K562 (cell line): ENCODE data around the gene DYRK1A. TPM values are rescaled to one million over a fixed set of nuclear protein-coding genes. Genes with fewer than 3 reads are reported as not detected.

Experiments
- ARID1B ChIP-seq: fragments of 450-650 bp; IDR thresholded peaks from 2 replicates; pipeline ENCODE4 v1.6.1; 2016; ENCODE audit warnings: antibody characterized with exemption, mild to moderate bottlenecking, inconsistent platforms
- FOSL1 ChIP-seq: fragments of 200-800 bp; sonication (Bioruptor generic); conservative IDR thresholded peaks from 2 replicates; pipeline ENCODE4 v1.6.1; 2016; ENCODE audit warnings: missing genetic modification characterization, missing compliant biosample characterization
- FOXA3 ChIP-seq, 2 experiments: fragments of 450-650 bp in 1 of 2; sonication (generic) in 1 of 2; formaldehyde crosslinking; IDR thresholded peaks in 1 of 2; conservative IDR thresholded peaks in 1 of 2; 2 replicates each; pipeline versions ENCODE4 v1.4.0 to v1.8.0; 2020 to 2022; ENCODE audit warnings: mild to moderate bottlenecking in 2 of 2, missing genetic modification reagents in 1 of 2
- GTF2F1 ChIP-seq: IDR thresholded peaks from 2 replicates; pipeline ENCODE4 v1.6.1; 2011; ENCODE audit warnings: low read depth, low read length, improper control_type of control experiment
- HLTF ChIP-seq: fragments of 450-650 bp; IDR thresholded peaks from 2 replicates; pipeline ENCODE4 v1.6.1; 2016
- HNRNPUL1 ChIP-seq: fragments of 200-400 bp; formaldehyde crosslinking; IDR thresholded peaks from 2 replicates; pipeline ENCODE4 v1.6.1; 2017; ENCODE audit warnings: low read length
- KDM5B ChIP-seq: fragments of 200-600 bp; sonication (generic); IDR thresholded peaks from 2 replicates; pipeline ENCODE4 v1.6.1; 2012; ENCODE audit warnings: low read depth, mild to moderate bottlenecking, moderate library complexity, low read length, control low read depth, inconsistent platforms; ENCODE audit not compliant: insufficient replicate concordance
- polyA plus RNA-seq, 8 experiments: library from polyadenylated mRNA; depleted of rRNA in 4 of 8; stranded (reverse) in 5 of 8; unstranded in 3 of 8; fragments of >200 nt; fragmentation: Nextera tagmentation in 2 of 8; fragmentation: Illumina TruSeq in 1 of 8; extraction: Ambion mirVana in 2 of 8; extraction: Trizol in 1 of 8; gene quantifications; 2 replicates each; pipeline versions ENCODE4 v1.2.1 to v1.2.3, GENCODE V29; 2011 to 2014; ENCODE audit warnings: inconsistent platforms in 1 of 8, missing spikeins in 1 of 8
- total RNA-seq, 7 experiments: library from RNA; depleted of rRNA in 6 of 7; stranded (reverse); fragments of >200 nt in 6 of 7; fragmentation: Illumina TruSeq in 2 of 7; extraction: Trizol in 2 of 7; gene quantifications; 2 replicates each; pipeline versions ENCODE4 v1.2.1 to v1.2.3, GENCODE V29; 2011 to 2021; ENCODE audit warnings: low replicate concordance in 1 of 7
- TF ChIP-seq, protein P1 (sequence below): fragments of 250-450 bp; sonication (Bioruptor Pico); IDR thresholded peaks from 2 replicates; pipeline ENCODE4 v1.4.0; 2020
- TF ChIP-seq, protein P2 (sequence below): sonication (generic); formaldehyde crosslinking; IDR thresholded peaks from 2 replicates; pipeline ENCODE4 v1.8.1; 2023; ENCODE audit warnings: mild to moderate bottlenecking, missing genetic modification reagents
- TF ChIP-seq, protein P3 (sequence below), 2 experiments: fragments of 450-650 bp; formaldehyde crosslinking in 1 of 2; IDR thresholded peaks; 2 replicates each; pipeline versions ENCODE4 v1.4.0 to v1.6.1; 2014 to 2020; ENCODE audit warnings: mild to moderate bottlenecking in 2 of 2, borderline replicate concordance in 1 of 2, low read depth in 1 of 2
- TF ChIP-seq, protein P4 (sequence below), 2 experiments: IDR thresholded peaks in 1 of 2; conservative IDR thresholded peaks in 1 of 2; 2 replicates each; pipeline ENCODE4 v1.6.1; 2016; ENCODE audit warnings: low read depth in 2 of 2, mild to moderate bottlenecking in 1 of 2, missing compliant biosample characterization in 1 of 2, missing genetic modification characterization in 1 of 2, moderate library complexity in 1 of 2

DYRK1A gene
- total and polyA plus RNA-seq, 9 of the 15 experiments (the other 6 are each of a cell fraction or from before 2014, with no cell fraction given): 3.7 to 64.8 (median 42.3) TPM

GRCh38 chr21:37555672-37556261 is 189.2 kb downstream of the DYRK1A start (continued):
- TF ChIP-seq, protein P1, sequence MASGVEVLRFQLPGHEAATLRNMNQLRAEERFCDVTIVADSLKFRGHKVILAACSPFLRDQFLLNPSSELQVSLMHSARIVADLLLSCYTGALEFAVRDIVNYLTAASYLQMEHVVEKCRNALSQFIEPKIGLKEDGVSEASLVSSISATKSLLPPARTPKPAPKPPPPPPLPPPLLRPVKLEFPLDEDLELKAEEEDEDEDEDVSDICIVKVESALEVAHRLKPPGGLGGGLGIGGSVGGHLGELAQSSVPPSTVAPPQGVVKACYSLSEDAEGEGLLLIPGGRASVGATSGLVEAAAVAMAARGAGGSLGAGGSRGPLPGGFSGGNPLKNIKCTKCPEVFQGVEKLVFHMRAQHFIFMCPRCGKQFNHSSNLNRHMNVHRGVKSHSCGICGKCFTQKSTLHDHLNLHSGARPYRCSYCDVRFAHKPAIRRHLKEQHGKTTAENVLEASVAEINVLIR: no peak
- TF ChIP-seq ARID1B (peak; percentile 60), KDM5B (no peak), GTF2F1 (no peak), HLTF (no peak), HNRNPUL1 (no peak), FOXA3 (CRISPR knock-in tag; conservative IDR thresholded peaks at IDR 0.05 in 1 of 2, IDR thresholded peaks at IDR 0.05 in 1 of 2) (no peak), FOSL1 (tag) (0 out of 2 replicates have a peak, but pooled peaks have one; percentile 14)
- TF ChIP-seq, protein P2, sequence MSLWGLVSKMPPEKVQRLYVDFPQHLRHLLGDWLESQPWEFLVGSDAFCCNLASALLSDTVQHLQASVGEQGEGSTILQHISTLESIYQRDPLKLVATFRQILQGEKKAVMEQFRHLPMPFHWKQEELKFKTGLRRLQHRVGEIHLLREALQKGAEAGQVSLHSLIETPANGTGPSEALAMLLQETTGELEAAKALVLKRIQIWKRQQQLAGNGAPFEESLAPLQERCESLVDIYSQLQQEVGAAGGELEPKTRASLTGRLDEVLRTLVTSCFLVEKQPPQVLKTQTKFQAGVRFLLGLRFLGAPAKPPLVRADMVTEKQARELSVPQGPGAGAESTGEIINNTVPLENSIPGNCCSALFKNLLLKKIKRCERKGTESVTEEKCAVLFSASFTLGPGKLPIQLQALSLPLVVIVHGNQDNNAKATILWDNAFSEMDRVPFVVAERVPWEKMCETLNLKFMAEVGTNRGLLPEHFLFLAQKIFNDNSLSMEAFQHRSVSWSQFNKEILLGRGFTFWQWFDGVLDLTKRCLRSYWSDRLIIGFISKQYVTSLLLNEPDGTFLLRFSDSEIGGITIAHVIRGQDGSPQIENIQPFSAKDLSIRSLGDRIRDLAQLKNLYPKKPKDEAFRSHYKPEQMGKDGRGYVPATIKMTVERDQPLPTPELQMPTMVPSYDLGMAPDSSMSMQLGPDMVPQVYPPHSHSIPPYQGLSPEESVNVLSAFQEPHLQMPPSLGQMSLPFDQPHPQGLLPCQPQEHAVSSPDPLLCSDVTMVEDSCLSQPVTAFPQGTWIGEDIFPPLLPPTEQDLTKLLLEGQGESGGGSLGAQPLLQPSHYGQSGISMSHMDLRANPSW (CRISPR knock-in tag): no peak
- TF ChIP-seq, protein P3, sequence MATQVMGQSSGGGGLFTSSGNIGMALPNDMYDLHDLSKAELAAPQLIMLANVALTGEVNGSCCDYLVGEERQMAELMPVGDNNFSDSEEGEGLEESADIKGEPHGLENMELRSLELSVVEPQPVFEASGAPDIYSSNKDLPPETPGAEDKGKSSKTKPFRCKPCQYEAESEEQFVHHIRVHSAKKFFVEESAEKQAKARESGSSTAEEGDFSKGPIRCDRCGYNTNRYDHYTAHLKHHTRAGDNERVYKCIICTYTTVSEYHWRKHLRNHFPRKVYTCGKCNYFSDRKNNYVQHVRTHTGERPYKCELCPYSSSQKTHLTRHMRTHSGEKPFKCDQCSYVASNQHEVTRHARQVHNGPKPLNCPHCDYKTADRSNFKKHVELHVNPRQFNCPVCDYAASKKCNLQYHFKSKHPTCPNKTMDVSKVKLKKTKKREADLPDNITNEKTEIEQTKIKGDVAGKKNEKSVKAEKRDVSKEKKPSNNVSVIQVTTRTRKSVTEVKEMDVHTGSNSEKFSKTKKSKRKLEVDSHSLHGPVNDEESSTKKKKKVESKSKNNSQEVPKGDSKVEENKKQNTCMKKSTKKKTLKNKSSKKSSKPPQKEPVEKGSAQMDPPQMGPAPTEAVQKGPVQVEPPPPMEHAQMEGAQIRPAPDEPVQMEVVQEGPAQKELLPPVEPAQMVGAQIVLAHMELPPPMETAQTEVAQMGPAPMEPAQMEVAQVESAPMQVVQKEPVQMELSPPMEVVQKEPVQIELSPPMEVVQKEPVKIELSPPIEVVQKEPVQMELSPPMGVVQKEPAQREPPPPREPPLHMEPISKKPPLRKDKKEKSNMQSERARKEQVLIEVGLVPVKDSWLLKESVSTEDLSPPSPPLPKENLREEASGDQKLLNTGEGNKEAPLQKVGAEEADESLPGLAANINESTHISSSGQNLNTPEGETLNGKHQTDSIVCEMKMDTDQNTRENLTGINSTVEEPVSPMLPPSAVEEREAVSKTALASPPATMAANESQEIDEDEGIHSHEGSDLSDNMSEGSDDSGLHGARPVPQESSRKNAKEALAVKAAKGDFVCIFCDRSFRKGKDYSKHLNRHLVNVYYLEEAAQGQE (IDR thresholded peaks at IDR 0.05; ENCODE audit: borderline replicate concordance): peak; percentile 14; the same call in 1 of the 2 replicates
- TF ChIP-seq, protein P3 (CRISPR knock-in tag; IDR thresholded peaks at IDR 0.05; ENCODE audit: low read depth): no peak
- TF ChIP-seq, protein P4, sequence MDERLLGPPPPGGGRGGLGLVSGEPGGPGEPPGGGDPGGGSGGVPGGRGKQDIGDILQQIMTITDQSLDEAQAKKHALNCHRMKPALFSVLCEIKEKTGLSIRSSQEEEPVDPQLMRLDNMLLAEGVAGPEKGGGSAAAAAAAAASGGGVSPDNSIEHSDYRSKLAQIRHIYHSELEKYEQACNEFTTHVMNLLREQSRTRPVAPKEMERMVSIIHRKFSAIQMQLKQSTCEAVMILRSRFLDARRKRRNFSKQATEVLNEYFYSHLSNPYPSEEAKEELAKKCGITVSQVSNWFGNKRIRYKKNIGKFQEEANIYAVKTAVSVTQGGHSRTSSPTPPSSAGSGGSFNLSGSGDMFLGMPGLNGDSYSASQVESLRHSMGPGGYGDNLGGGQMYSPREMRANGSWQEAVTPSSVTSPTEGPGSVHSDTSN (CRISPR knock-in tag; IDR thresholded peaks at IDR 0.05; ENCODE audit: low read depth): no peak
- TF ChIP-seq, protein P4 (tag; conservative IDR thresholded peaks at IDR 0.05; ENCODE audit: low read depth): no peak
